SK-N-SH treated with all-trans-retinoic acid at 6 μM for 48 hours (cell line): ENCODE measurements around the gene RBM17.

Experiments used
- ATAC-seq: fragments of 200-7000 bp; cut with Tn5 transposase; 3 replicates; pipeline ENCODE4 v1.9.1; 2020; ENCODE audit warnings: mild to moderate bottlenecking, moderate library complexity
- ARNTL ChIP-seq: fragments of 450-650 bp; formaldehyde crosslinking; IDR thresholded peaks from 2 replicates; pipeline ENCODE4 v1.5.0; 2020; ENCODE audit warnings: low read depth, mild to moderate bottlenecking, moderate library complexity, borderline replicate concordance
- BACH2 ChIP-seq: fragments of 250-450 bp; sonication (Bioruptor Pico); IDR thresholded peaks from 2 replicates; pipeline ENCODE4 v1.9.0; 2021; ENCODE audit warnings: mild to moderate bottlenecking, borderline replicate concordance
- CSDC2 ChIP-seq: fragments of 250-450 bp; sonication (Bioruptor Pico); IDR thresholded peaks from 2 replicates; pipeline ENCODE4 v1.5.0; 2020; ENCODE audit warnings: mild to moderate bottlenecking, moderate library complexity
- ESRRG ChIP-seq: fragments of 250-450 bp; sonication (Bioruptor Pico); IDR thresholded peaks from 2 replicates; pipeline ENCODE4 v1.6.1; 2021; ENCODE audit warnings: mild to moderate bottlenecking
- GLIS3 ChIP-seq: fragments of 250-450 bp; sonication (Bioruptor Pico); IDR thresholded peaks from 2 replicates; pipeline ENCODE4 v1.5.0; 2020; ENCODE audit warnings: mild to moderate bottlenecking, moderate library complexity
- ISL1 ChIP-seq: fragments of 250-450 bp; sonication (Bioruptor Pico); IDR thresholded peaks from 2 replicates; pipeline ENCODE4 v2.1.2; 2022; ENCODE audit warnings: mild to moderate bottlenecking, moderate library complexity
- OSR1 ChIP-seq: fragments of 250-450 bp; sonication (Bioruptor Pico); IDR thresholded peaks from 2 replicates; pipeline ENCODE4 v1.8.0; 2022; ENCODE audit warnings: moderate library complexity, mild to moderate bottlenecking, inconsistent platforms
- PPARA ChIP-seq: fragments of 250-450 bp; sonication (Bioruptor Pico); IDR thresholded peaks from 2 replicates; pipeline ENCODE4 v1.5.0; 2020; ENCODE audit warnings: mild to moderate bottlenecking, borderline replicate concordance
- RARB ChIP-seq: fragments of 250-450 bp; sonication (Bioruptor Pico); IDR thresholded peaks from 2 replicates; pipeline ENCODE4 v1.8.0; 2021; ENCODE audit warnings: mild to moderate bottlenecking, moderate library complexity
- SNAI2 ChIP-seq: fragments of 250-450 bp; sonication (Bioruptor Pico); IDR thresholded peaks from 2 replicates; pipeline ENCODE4 v1.5.0; 2020; ENCODE audit warnings: mild to moderate bottlenecking, moderate library complexity
- TCF4 ChIP-seq: fragments of 250-450 bp; sonication (Bioruptor Pico); IDR thresholded peaks from 2 replicates; pipeline ENCODE4 v1.8.0; 2021; ENCODE audit warnings: mild to moderate bottlenecking, moderate library complexity, borderline replicate concordance
- TOX ChIP-seq: fragments of 250-450 bp; sonication (Bioruptor Pico); IDR thresholded peaks from 2 replicates; pipeline ENCODE4 v1.8.0; 2021; ENCODE audit warnings: mild to moderate bottlenecking, moderate library complexity, borderline replicate concordance
- ZC3H10 ChIP-seq: fragments of 250-450 bp; sonication (Bioruptor Pico); IDR thresholded peaks from 2 replicates; pipeline ENCODE4 v1.5.1; 2021; ENCODE audit warnings: mild to moderate bottlenecking, moderate library complexity
- ZFP3 ChIP-seq: fragments of 250-450 bp; sonication (Bioruptor Pico); IDR thresholded peaks from 2 replicates; pipeline ENCODE4 v1.5.0; 2020; ENCODE audit warnings: mild to moderate bottlenecking, moderate library complexity
- ZFP30 ChIP-seq: fragments of 450-650 bp; formaldehyde crosslinking; IDR thresholded peaks from 2 replicates; pipeline ENCODE4 v1.5.0; 2022; ENCODE audit warnings: mild to moderate bottlenecking, moderate library complexity
- ZNF565 ChIP-seq: fragments of 450-650 bp; formaldehyde crosslinking; conservative IDR thresholded peaks from 2 replicates; pipeline ENCODE4 v1.5.0; 2020; ENCODE audit warnings: low read depth, mild to moderate bottlenecking, moderate library complexity
- ZNF70 ChIP-seq: fragments of 450-650 bp; formaldehyde crosslinking; IDR thresholded peaks from 2 replicates; pipeline ENCODE4 v1.5.0; 2020; ENCODE audit warnings: mild to moderate bottlenecking, moderate library complexity
- ZNF8 ChIP-seq: fragments of 450-650 bp; formaldehyde crosslinking; IDR thresholded peaks from 2 replicates; pipeline ENCODE4 v1.5.0; 2020; ENCODE audit warnings: mild to moderate bottlenecking, moderate library complexity
- TF ChIP-seq, protein P1 (sequence below): fragments of 250-450 bp; sonication (Bioruptor Pico); IDR thresholded peaks from 2 replicates; pipeline ENCODE4 v1.8.0; 2021; ENCODE audit warnings: low read depth, mild to moderate bottlenecking, moderate library complexity, borderline replicate concordance
- TF ChIP-seq, protein P2 (sequence below): fragments of 250-450 bp; sonication (Bioruptor Pico); IDR thresholded peaks from 2 replicates; pipeline ENCODE4 v1.5.1; 2021; ENCODE audit warnings: mild to moderate bottlenecking, moderate library complexity
- TF ChIP-seq, protein P3 (sequence below): fragments of 250-450 bp; sonication (Bioruptor Pico); IDR thresholded peaks from 2 replicates; pipeline ENCODE4 v1.8.0; 2020; ENCODE audit warnings: mild to moderate bottlenecking, moderate library complexity, borderline replicate concordance

RBM17 gene

DNA sequence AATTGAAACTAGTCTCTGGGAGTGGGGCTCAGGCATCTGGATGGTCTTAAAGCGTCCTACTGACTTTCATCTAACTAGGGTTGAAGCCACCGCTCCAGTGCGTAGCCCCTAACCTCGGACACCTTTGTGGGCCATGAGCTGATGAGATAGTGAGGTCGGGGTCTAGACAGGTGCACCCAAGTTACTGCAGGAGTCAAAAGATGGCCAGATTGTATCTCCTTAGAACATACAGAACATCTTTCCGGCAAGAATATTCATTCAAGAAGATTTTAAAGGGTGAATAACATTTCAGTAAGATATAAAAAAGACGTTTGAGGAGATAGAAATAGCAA, 20.6 kb downstream of the RBM17 start (continued):
- TF ChIP-seq, protein P1, sequence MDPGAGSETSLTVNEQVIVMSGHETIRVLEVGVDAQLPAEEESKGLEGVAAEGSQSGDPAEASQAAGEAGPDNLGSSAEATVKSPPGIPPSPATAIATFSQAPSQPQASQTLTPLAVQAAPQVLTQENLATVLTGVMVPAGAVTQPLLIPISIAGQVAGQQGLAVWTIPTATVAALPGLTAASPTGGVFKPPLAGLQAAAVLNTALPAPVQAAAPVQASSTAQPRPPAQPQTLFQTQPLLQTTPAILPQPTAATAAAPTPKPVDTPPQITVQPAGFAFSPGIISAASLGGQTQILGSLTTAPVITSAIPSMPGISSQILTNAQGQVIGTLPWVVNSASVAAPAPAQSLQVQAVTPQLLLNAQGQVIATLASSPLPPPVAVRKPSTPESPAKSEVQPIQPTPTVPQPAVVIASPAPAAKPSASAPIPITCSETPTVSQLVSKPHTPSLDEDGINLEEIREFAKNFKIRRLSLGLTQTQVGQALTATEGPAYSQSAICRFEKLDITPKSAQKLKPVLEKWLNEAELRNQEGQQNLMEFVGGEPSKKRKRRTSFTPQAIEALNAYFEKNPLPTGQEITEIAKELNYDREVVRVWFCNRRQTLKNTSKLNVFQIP = no peak
- TF ChIP-seq ZFP30 (CRISPR knock-in tag) (no peak), TOX (CRISPR knock-in tag) (no peak), ESRRG (CRISPR knock-in tag) (no peak), CSDC2 (no peak), TCF4 (no peak)

DNA sequence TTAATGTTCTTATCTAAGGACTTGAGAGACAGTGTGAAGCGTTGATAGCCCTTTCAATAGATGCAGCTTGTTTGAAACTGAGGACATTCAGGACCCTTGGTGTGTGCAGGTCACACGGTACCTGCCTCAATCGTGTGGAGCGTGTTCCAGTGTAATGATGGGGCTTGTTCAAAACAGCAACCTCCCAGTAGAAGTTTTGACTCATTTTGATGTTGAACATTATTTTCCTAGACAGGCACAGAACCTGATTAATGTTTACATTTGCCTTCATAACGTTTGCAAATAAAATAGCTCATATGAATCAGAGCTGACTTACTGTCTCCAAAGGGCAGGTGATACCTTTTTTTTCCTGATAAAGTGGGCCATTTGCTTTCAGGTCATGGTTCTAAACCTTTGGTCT, 21.3 kb downstream of the RBM17 start:
- TF ChIP-seq ZNF8 (CRISPR knock-in tag) (no peak), GLIS3 (CRISPR knock-in tag) (no peak)
- TF ChIP-seq, all 23 proteins: peak for 0
- no peak for ATAC-seq

DNA sequence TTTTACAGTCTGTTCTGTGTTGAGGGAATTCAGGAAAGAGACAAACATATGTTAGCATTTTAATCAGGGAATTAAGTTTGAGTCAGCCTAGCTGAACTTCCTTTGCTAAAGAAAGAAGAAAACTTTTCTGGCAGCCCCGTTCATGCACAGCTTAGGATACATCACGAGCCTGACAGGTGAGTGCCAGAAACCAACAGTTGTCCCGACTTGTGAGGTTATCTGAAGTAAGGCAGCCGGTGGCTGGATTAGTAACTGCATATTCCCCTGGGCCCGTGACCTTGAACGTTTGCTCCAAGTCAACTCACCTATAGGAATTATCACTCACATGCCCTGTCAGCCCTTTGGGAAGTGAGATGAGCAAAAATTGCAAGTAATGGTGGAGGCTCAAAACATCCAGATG, 24.1 kb downstream of the RBM17 start:
- ATAC-seq = no peak
- TF ChIP-seq ISL1 (CRISPR knock-in tag) = no peak
- TF ChIP-seq TOX (CRISPR knock-in tag) = no peak
- TF ChIP-seq BACH2 (CRISPR knock-in tag) = no peak
- TF ChIP-seq OSR1 (CRISPR knock-in tag) = no peak
- TF ChIP-seq ESRRG (CRISPR knock-in tag) = no peak
- no peak for TF ChIP-seq TCF4
- no peak for TF ChIP-seq PPARA (CRISPR knock-in tag)
- TF ChIP-seq ZFP30 (CRISPR knock-in tag) = no peak
- no peak for TF ChIP-seq ZC3H10 (CRISPR knock-in tag)
- TF ChIP-seq ZNF8 (CRISPR knock-in tag) = no peak
- TF ChIP-seq, protein P2, sequence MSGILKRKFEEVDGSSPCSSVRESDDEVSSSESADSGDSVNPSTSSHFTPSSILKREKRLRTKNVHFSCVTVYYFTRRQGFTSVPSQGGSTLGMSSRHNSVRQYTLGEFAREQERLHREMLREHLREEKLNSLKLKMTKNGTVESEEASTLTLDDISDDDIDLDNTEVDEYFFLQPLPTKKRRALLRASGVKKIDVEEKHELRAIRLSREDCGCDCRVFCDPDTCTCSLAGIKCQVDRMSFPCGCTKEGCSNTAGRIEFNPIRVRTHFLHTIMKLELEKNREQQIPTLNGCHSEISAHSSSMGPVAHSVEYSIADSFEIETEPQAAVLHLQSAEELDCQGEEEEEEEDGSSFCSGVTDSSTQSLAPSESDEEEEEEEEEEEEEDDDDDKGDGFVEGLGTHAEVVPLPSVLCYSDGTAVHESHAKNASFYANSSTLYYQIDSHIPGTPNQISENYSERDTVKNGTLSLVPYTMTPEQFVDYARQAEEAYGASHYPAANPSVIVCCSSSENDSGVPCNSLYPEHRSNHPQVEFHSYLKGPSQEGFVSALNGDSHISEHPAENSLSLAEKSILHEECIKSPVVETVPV (CRISPR knock-in tag) = no peak
- TF ChIP-seq ZNF565 (CRISPR knock-in tag) = no peak
- TF ChIP-seq ARNTL (CRISPR knock-in tag) = no peak
- no peak for TF ChIP-seq ZFP3
- TF ChIP-seq, protein P3, sequence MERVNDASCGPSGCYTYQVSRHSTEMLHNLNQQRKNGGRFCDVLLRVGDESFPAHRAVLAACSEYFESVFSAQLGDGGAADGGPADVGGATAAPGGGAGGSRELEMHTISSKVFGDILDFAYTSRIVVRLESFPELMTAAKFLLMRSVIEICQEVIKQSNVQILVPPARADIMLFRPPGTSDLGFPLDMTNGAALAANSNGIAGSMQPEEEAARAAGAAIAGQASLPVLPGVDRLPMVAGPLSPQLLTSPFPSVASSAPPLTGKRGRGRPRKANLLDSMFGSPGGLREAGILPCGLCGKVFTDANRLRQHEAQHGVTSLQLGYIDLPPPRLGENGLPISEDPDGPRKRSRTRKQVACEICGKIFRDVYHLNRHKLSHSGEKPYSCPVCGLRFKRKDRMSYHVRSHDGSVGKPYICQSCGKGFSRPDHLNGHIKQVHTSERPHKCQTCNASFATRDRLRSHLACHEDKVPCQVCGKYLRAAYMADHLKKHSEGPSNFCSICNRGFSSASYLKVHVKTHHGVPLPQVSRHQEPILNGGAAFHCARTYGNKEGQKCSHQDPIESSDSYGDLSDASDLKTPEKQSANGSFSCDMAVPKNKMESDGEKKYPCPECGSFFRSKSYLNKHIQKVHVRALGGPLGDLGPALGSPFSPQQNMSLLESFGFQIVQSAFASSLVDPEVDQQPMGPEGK (CRISPR knock-in tag) = no peak
- TF ChIP-seq, protein P1 = no peak
- TF ChIP-seq ZNF70 (CRISPR knock-in tag) = no peak
- no peak for TF ChIP-seq SNAI2 (CRISPR knock-in tag)

DNA sequence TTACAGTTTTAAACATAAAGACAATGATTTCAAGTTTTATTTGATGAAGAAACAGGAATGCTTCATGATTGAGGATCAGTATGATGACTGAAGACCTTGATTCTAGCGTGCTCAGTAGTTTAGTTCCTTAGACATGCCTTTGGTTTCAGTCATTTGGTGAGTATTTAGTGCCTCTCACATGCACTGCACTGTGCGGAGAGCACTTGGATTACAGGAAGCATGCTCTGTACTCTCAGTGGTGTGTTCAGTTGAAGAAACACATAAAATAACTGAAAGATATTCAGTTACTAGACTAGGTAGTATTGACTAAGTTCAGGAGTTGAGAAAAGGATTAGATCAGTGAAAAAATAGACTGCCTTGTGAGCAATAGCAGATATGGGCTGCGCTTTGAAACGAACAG, 25.5 kb downstream of the RBM17 start:
- peak; percentile 31 for ATAC-seq
- TF ChIP-seq PPARA (CRISPR knock-in tag) (no peak), RARB (no peak), ZFP30 (CRISPR knock-in tag) (no peak), ESRRG (CRISPR knock-in tag) (no peak), ISL1 (CRISPR knock-in tag) (no peak), BACH2 (CRISPR knock-in tag) (no peak), CSDC2 (no peak), TOX (CRISPR knock-in tag) (no peak), ZC3H10 (CRISPR knock-in tag) (no peak), SNAI2 (CRISPR knock-in tag) (no peak), GLIS3 (CRISPR knock-in tag) (no peak), ARNTL (CRISPR knock-in tag) (no peak), TCF4 (no peak)
- TF ChIP-seq, protein P1 = no peak
- TF ChIP-seq, all 23 proteins: peak for 0
